K562 (cell line): Measurements from ENCODE around the gene CC2D1A. TPM values are rescaled to one million over a fixed set of nuclear protein-coding genes. Genes with fewer than 3 reads are reported as not detected.

ENCODE experiments used
- microRNA counts: library from miRNA; unstranded; fragments of <30 nt; microRNA quantifications from one replicate; lab custom pipeline; 2016
- microRNA-seq: library from miRNA; unstranded; fragments of <30 nt; microRNA quantifications from one replicate; pipeline ENCODE4, GENCODE V29; 2018; ENCODE audit warnings: borderline microRNAs expressed
- polyA plus RNA-seq, 8 experiments: library from polyadenylated mRNA; depleted of rRNA in 4 of 8; stranded (reverse) in 5 of 8; unstranded in 3 of 8; fragments of >200 nt; fragmentation: Nextera tagmentation in 2 of 8; fragmentation: Illumina TruSeq in 1 of 8; extraction: Ambion mirVana in 2 of 8; extraction: Trizol in 1 of 8; gene quantifications; 2 replicates each; pipeline versions ENCODE4 v1.2.1 to v1.2.3, GENCODE V29; 2011 to 2014; ENCODE audit warnings: inconsistent platforms in 1 of 8, missing spikeins in 1 of 8
- small RNA-seq: library from RNA; depleted of rRNA; stranded (forward); fragments of <200 nt; gene quantifications from one replicate; pipeline ENCODE3, GENCODE V24; 2014
- total RNA-seq, 7 experiments: library from RNA; depleted of rRNA in 6 of 7; stranded (reverse); fragments of >200 nt in 6 of 7; fragmentation: Illumina TruSeq in 2 of 7; extraction: Trizol in 2 of 7; gene quantifications; 2 replicates each; pipeline versions ENCODE4 v1.2.1 to v1.2.3, GENCODE V29; 2011 to 2021; ENCODE audit warnings: low replicate concordance in 1 of 7

CC2D1A gene
- total and polyA plus RNA-seq, 9 of the 15 experiments (the other 6 are each of a cell fraction or from before 2014, with no cell fraction given): 0.32 to 31.0 (median 12.9) TPM

MicroRNAs within 50 kb of the gene (microRNA counts, 767-probe panel; counts per million panel counts)
- not detected for microRNA hsa-miR-181c-5p (lab: Ali Mortazavi, UCI)

Small RNAs within 50 kb of the gene (microRNA-seq; reads per million reads assigned to microRNA genes)
- gene MIR181C (73.4 reads per million, percentile 77 among the genes with 10 or more reads in this experiment), gene MIR181D (32.7 reads per million, percentile 71 among the genes with 10 or more reads in this experiment)

Small RNAs within 50 kb of the gene (small RNA-seq; reads per million reads assigned to genes)
- gene MIR181C (12.9 reads per million, percentile 96 among the genes with 10 or more reads in this experiment), gene MIR181D (4.2 reads per million, percentile 91 among the genes with 10 or more reads in this experiment)

Other genes starting within 250 kb of the CC2D1A start
Only the 7 nearest of the 16 such genes appear.
- 1.0 and 1.3 TPM in 2 replicates for gene ZSWIM4, start 110.8 kb upstream of the CC2D1A start, total RNA-seq (2014; rRNA removed)
- 0.22 and 0.25 TPM in 2 replicates for gene ZSWIM4, start 110.8 kb upstream of the CC2D1A start, total RNA-seq (2014; rRNA removed; fragmentation: Illumina TruSeq; extraction: Trizol)
- gene ZSWIM4, start 110.8 kb upstream of the CC2D1A start, total RNA-seq (2015; rRNA removed; fragmentation: Illumina TruSeq; extraction: Trizol): 0.25 and 0.57 TPM in 2 replicates
- gene ZSWIM4, start 110.8 kb upstream of the CC2D1A start, total RNA-seq (2021): 3.5 and 3.7 TPM in 2 replicates
- 0.67 and 1.0 TPM in 2 replicates for gene ZSWIM4, start 110.8 kb upstream of the CC2D1A start, polyA plus RNA-seq (2011; rRNA removed)
- gene ZSWIM4, start 110.8 kb upstream of the CC2D1A start, polyA plus RNA-seq (2014; fragmentation: Illumina TruSeq; extraction: Trizol): 0.79 and 1.7 TPM in 2 replicates
- not detected for gene ZSWIM4, start 110.8 kb upstream of the CC2D1A start, polyA plus RNA-seq (2014; fragmentation: Nextera tagmentation; extraction: Ambion mirVana)
- 1.1 and 2.1 TPM in 2 replicates for gene ZSWIM4, start 110.8 kb upstream of the CC2D1A start, polyA plus RNA-seq (2014; rRNA removed)
- gene NANOS3, start 29.1 kb upstream of the CC2D1A start, total RNA-seq (2014; rRNA removed): not detected in 2 replicates
- gene NANOS3, start 29.1 kb upstream of the CC2D1A start, total RNA-seq (2014; rRNA removed; fragmentation: Illumina TruSeq; extraction: Trizol): not detected in 2 replicates
- gene NANOS3, start 29.1 kb upstream of the CC2D1A start, total RNA-seq (2015; rRNA removed; fragmentation: Illumina TruSeq; extraction: Trizol): not detected in 2 replicates
- gene NANOS3, start 29.1 kb upstream of the CC2D1A start, total RNA-seq (2021): not detected in 2 replicates
- gene NANOS3, start 29.1 kb upstream of the CC2D1A start, polyA plus RNA-seq (2011; rRNA removed): not detected in 2 replicates
- gene NANOS3, start 29.1 kb upstream of the CC2D1A start, polyA plus RNA-seq (2014; fragmentation: Illumina TruSeq; extraction: Trizol): not detected in 2 replicates
- not detected for gene NANOS3, start 29.1 kb upstream of the CC2D1A start, polyA plus RNA-seq (2014; fragmentation: Nextera tagmentation; extraction: Ambion mirVana)
- not detected in 2 replicates for gene NANOS3, start 29.1 kb upstream of the CC2D1A start, polyA plus RNA-seq (2014; rRNA removed)
- gene BRME1, start 84 bp upstream of the CC2D1A start, total RNA-seq (2014; rRNA removed): 3.6 and 4.2 TPM in 2 replicates
- gene BRME1, start 84 bp upstream of the CC2D1A start, total RNA-seq (2014; rRNA removed; fragmentation: Illumina TruSeq; extraction: Trizol): 1.9 and 2.4 TPM in 2 replicates
- 4.6 and 6.0 TPM in 2 replicates for gene BRME1, start 84 bp upstream of the CC2D1A start, total RNA-seq (2015; rRNA removed; fragmentation: Illumina TruSeq; extraction: Trizol)
- 5.9 and 6.1 TPM in 2 replicates for gene BRME1, start 84 bp upstream of the CC2D1A start, total RNA-seq (2021)
- 3.0 and 5.5 TPM in 2 replicates for gene BRME1, start 84 bp upstream of the CC2D1A start, polyA plus RNA-seq (2011; rRNA removed)
- 4.6 and 4.8 TPM in 2 replicates for gene BRME1, start 84 bp upstream of the CC2D1A start, polyA plus RNA-seq (2014; fragmentation: Illumina TruSeq; extraction: Trizol)
- under 1 TPM; 0.75 to 0.88 TPM for gene BRME1, start 84 bp upstream of the CC2D1A start, polyA plus RNA-seq (2014; fragmentation: Nextera tagmentation; extraction: Ambion mirVana)
- 4.5 and 6.0 TPM in 2 replicates for gene BRME1, start 84 bp upstream of the CC2D1A start, polyA plus RNA-seq (2014; rRNA removed)
- 0.12 TPM in 1 of 2 replicates, not detected in the other for gene PODNL1, start 32.2 kb downstream of the CC2D1A start, total RNA-seq (2014; rRNA removed)
- gene PODNL1, start 32.2 kb downstream of the CC2D1A start, total RNA-seq (2014; rRNA removed; fragmentation: Illumina TruSeq; extraction: Trizol): not detected in 2 replicates
- 0.25 and 0.34 TPM in 2 replicates for gene PODNL1, start 32.2 kb downstream of the CC2D1A start, total RNA-seq (2015; rRNA removed; fragmentation: Illumina TruSeq; extraction: Trizol)
- 0.40 and 0.47 TPM in 2 replicates for gene PODNL1, start 32.2 kb downstream of the CC2D1A start, total RNA-seq (2021)
- 0.18 and 0.46 TPM in 2 replicates for gene PODNL1, start 32.2 kb downstream of the CC2D1A start, polyA plus RNA-seq (2011; rRNA removed)
- gene PODNL1, start 32.2 kb downstream of the CC2D1A start, polyA plus RNA-seq (2014; fragmentation: Illumina TruSeq; extraction: Trizol): 0.22 and 0.42 TPM in 2 replicates
- under 1 TPM in 1 of 2 experiments, not detected in 1; 0.24 TPM for gene PODNL1, start 32.2 kb downstream of the CC2D1A start, polyA plus RNA-seq (2014; fragmentation: Nextera tagmentation; extraction: Ambion mirVana)
- gene PODNL1, start 32.2 kb downstream of the CC2D1A start, polyA plus RNA-seq (2014; rRNA removed): 0.21 TPM in 1 of 2 replicates, not detected in the other
- gene DCAF15, start 46.3 kb downstream of the CC2D1A start, total RNA-seq (2014; rRNA removed): 37.0 and 39.4 TPM in 2 replicates
- 10.4 and 13.6 TPM in 2 replicates for gene DCAF15, start 46.3 kb downstream of the CC2D1A start, total RNA-seq (2014; rRNA removed; fragmentation: Illumina TruSeq; extraction: Trizol)
- 22.5 and 24.0 TPM in 2 replicates for gene DCAF15, start 46.3 kb downstream of the CC2D1A start, total RNA-seq (2015; rRNA removed; fragmentation: Illumina TruSeq; extraction: Trizol)
- gene DCAF15, start 46.3 kb downstream of the CC2D1A start, total RNA-seq (2021): 63.2 and 68.5 TPM in 2 replicates
- 27.7 and 46.8 TPM in 2 replicates for gene DCAF15, start 46.3 kb downstream of the CC2D1A start, polyA plus RNA-seq (2011; rRNA removed)
- 31.0 and 55.5 TPM in 2 replicates for gene DCAF15, start 46.3 kb downstream of the CC2D1A start, polyA plus RNA-seq (2014; fragmentation: Illumina TruSeq; extraction: Trizol)
- gene DCAF15, start 46.3 kb downstream of the CC2D1A start, polyA plus RNA-seq (2014; fragmentation: Nextera tagmentation; extraction: Ambion mirVana): under 1 TPM; 0.17 to 0.56 TPM
- gene DCAF15, start 46.3 kb downstream of the CC2D1A start, polyA plus RNA-seq (2014; rRNA removed): 52.5 and 56.2 TPM in 2 replicates
- 3.1 and 4.0 TPM in 2 replicates for gene RFX1, start 100.1 kb downstream of the CC2D1A start, total RNA-seq (2014; rRNA removed)
- gene RFX1, start 100.1 kb downstream of the CC2D1A start, total RNA-seq (2014; rRNA removed; fragmentation: Illumina TruSeq; extraction: Trizol): 0.22 and 0.40 TPM in 2 replicates
- gene RFX1, start 100.1 kb downstream of the CC2D1A start, total RNA-seq (2015; rRNA removed; fragmentation: Illumina TruSeq; extraction: Trizol): 1.2 and 1.4 TPM in 2 replicates
- gene RFX1, start 100.1 kb downstream of the CC2D1A start, total RNA-seq (2021): 17.9 and 19.3 TPM in 2 replicates
- gene RFX1, start 100.1 kb downstream of the CC2D1A start, polyA plus RNA-seq (2011; rRNA removed): 0.95 and 1.4 TPM in 2 replicates
- gene RFX1, start 100.1 kb downstream of the CC2D1A start, polyA plus RNA-seq (2014; fragmentation: Illumina TruSeq; extraction: Trizol): 1.7 and 4.7 TPM in 2 replicates
- gene RFX1, start 100.1 kb downstream of the CC2D1A start, polyA plus RNA-seq (2014; fragmentation: Nextera tagmentation; extraction: Ambion mirVana): under 1 TPM; 0.14 to 0.25 TPM
- 3.8 and 4.8 TPM in 2 replicates for gene RFX1, start 100.1 kb downstream of the CC2D1A start, polyA plus RNA-seq (2014; rRNA removed)
- gene RLN3, start 121.9 kb downstream of the CC2D1A start, total RNA-seq (2014; rRNA removed): 1.1 TPM in 1 of 2 replicates, not detected in the other
- not detected in 2 replicates for gene RLN3, start 121.9 kb downstream of the CC2D1A start, total RNA-seq (2014; rRNA removed; fragmentation: Illumina TruSeq; extraction: Trizol)
- not detected in 2 replicates for gene RLN3, start 121.9 kb downstream of the CC2D1A start, total RNA-seq (2015; rRNA removed; fragmentation: Illumina TruSeq; extraction: Trizol)
- 0.31 TPM in 1 of 2 replicates, not detected in the other for gene RLN3, start 121.9 kb downstream of the CC2D1A start, total RNA-seq (2021)
- gene RLN3, start 121.9 kb downstream of the CC2D1A start, polyA plus RNA-seq (2011; rRNA removed): 0.71 TPM in 1 of 2 replicates, not detected in the other
- gene RLN3, start 121.9 kb downstream of the CC2D1A start, polyA plus RNA-seq (2014; fragmentation: Illumina TruSeq; extraction: Trizol): not detected in 2 replicates
- not detected for gene RLN3, start 121.9 kb downstream of the CC2D1A start, polyA plus RNA-seq (2014; fragmentation: Nextera tagmentation; extraction: Ambion mirVana)
- 0.38 and 1.2 TPM in 2 replicates for gene RLN3, start 121.9 kb downstream of the CC2D1A start, polyA plus RNA-seq (2014; rRNA removed)